Stimulated activated naive CD8-positive, alpha-beta T cell treated with anti-CD3 and anti-CD28 coated beads, Interleukin-15, Interleukin-2, amounts not matched to agents 100 ng/mL and 50 ng/mL, for 24 hours (primary cell): Measurements from ENCODE around the gene OR10W1.

Experiments used
- H3K27ac Mint-ChIP-seq: one replicate; pipeline ENCODE4 v1.8.0; 2021; ENCODE audit warnings: mild to moderate bottlenecking, mixed read lengths
- H3K27me3 Mint-ChIP-seq: one replicate; pipeline ENCODE4 v1.8.0; 2021; ENCODE audit warnings: mixed read lengths
- H3K36me3 Mint-ChIP-seq: one replicate; pipeline ENCODE4 v1.8.0; 2021; ENCODE audit warnings: low read depth, mixed read lengths
- H3K4me1 Mint-ChIP-seq: one replicate; pipeline ENCODE4 v1.8.0; 2021; ENCODE audit warnings: low read depth, mixed read lengths
- H3K4me3 Mint-ChIP-seq: one replicate; pipeline ENCODE4 v1.8.0; 2021; ENCODE audit warnings: mild to moderate bottlenecking, mixed read lengths
- H3K9me3 Mint-ChIP-seq: one replicate; pipeline ENCODE4 v1.8.0; 2021; ENCODE audit warnings: mixed read lengths

Gene OR10W1, protein sequence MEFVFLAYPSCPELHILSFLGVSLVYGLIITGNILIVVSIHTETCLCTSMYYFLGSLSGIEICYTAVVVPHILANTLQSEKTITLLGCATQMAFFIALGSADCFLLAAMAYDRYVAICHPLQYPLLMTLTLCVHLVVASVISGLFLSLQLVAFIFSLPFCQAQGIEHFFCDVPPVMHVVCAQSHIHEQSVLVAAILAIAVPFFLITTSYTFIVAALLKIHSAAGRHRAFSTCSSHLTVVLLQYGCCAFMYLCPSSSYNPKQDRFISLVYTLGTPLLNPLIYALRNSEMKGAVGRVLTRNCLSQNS

DNA sequence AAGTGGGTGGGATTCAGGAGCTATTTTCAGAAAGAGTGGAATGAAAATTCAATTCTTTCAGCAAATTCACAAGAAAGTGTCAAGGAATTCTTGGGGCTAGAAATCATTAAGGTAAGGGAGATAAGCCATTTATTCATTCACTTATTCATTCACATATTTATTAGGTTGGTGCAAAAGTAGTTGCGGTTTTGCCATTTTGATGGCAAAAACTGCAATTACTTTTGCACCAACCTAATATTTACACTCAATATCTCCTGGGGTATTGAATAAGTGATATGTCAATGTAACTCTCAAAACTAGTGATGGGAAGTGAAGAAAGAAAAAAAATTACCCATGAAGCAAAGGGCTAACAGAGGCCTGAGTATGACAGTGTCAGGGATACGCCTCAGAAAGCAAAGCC, at the start of gene OR10W1:
TSS of gene OR10W1 (minus strand) at position 119 of the 400 bp plus-strand sequence. CDS start 402 bp downstream, outside the sequence.
- Mint-ChIP-seq H3K27ac (no peak within 1 kb of the TSS), H3K36me3 (no peaks in the 10 kb centered on the region), H3K27me3 (peaks cover 14% of the 10 kb centered on the region), H3K4me1 (no peaks in the 10 kb centered on the region), H3K4me3 (no peak within 1 kb of the TSS), H3K9me3 (no peaks in the 10 kb centered on the region)

DNA sequence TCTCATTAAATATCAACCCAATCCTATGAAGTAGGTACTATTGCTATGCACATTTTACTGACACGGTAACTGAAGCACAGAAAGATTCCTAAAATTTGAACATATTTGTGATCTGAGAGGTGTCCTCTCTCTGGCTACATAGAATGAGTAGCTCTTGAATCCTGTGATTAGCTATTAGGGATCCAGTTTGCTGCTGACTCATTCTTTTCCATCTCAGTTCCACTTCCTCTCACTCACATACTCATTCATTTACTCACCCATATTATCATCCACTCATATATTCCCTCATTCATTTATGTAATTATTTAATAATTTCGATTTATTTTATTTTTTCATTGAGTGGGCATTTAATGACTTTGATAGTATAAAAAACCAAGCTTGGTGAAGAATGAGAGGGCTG, 48.1 kb upstream of the OR10W1 start:
- peaks cover 5% of the 10 kb centered on the region for H3K9me3 Mint-ChIP-seq
- H3K4me3 Mint-ChIP-seq = no peak overlapping the region
- no peak overlapping the region for H3K27ac Mint-ChIP-seq
- H3K27me3 Mint-ChIP-seq = peaks cover 22% of the 10 kb centered on the region
- no peaks in the 10 kb centered on the region for H3K36me3 Mint-ChIP-seq
- no peaks in the 10 kb centered on the region for H3K4me1 Mint-ChIP-seq

DNA sequence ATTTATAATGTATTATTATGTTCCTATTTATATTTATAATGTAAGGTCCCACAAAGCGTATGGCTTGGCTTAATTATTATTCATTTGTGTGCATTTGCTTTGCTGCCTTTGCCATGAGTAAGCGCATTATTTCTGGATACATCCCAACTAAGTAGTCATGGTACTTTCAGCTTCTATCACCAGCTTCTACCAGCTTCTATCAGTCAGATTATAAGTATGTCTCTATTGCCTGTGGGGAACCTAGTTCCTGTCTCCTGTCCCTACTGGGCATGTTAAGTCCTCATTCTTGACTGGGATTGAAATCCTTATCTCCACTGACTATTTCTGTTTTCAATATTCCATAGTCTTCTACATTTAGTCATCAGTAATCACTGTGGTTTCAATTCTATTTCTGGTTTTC, 33.5 kb upstream of the OR10W1 start:
- no peak overlapping the region for H3K27ac Mint-ChIP-seq
- H3K27me3 Mint-ChIP-seq = no peaks in the 10 kb centered on the region
- H3K4me3 Mint-ChIP-seq = no peak overlapping the region

DNA sequence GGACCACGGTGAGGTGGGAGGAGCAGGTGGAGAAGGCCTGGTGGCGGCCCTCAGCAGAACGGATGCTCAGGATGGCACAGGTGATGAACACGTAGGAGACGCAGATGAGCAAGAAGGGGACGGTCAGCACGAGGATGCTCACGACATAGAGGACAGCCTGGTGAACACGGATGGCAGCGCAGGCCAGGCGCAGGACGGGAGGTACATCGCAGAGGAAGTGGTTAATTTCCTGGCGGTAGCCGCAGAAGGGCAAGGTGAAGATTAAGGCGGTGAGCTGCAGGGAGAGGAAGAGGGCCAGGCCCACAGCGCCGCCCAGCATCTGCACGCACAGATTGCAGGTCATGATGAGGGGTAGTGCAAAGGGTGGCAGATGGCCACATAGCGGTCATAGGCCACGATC, 24.0 kb upstream of the OR10W1 start:
- H3K9me3 Mint-ChIP-seq = peaks cover 7% of the 10 kb centered on the region

More for the DNA sequence above, 33.5 kb upstream of the OR10W1 start:
- H3K4me1 Mint-ChIP-seq = no peaks in the 10 kb centered on the region
- no peaks in the 10 kb centered on the region for H3K9me3 Mint-ChIP-seq
- H3K36me3 Mint-ChIP-seq = no peaks in the 10 kb centered on the region

DNA sequence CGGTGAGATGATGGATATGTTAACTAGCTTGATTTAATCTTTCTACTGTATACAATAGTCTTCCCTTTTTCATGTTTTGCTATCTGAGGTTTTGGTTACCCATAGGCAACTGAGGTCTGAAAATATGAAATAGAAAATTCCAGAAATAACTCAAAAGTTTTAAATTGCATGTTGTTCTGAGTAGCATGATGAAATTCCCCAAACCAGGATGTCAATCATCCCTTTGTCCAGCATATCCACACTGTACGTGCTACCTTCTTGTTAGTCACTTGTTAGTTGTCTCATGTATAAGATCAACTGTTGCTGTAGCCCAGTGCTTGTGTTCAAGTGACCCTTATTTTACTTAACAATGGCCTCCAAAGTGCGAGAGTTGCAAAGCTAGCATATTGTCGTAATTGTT, 21.2 kb upstream of the OR10W1 start:
- Mint-ChIP-seq H3K4me1 (no peaks in the 10 kb centered on the region), H3K4me3 (no peak overlapping the region), H3K27me3 (peaks cover 11% of the 10 kb centered on the region), H3K36me3 (no peaks in the 10 kb centered on the region), H3K27ac (no peak overlapping the region), H3K9me3 (peaks cover 7% of the 10 kb centered on the region)

More for the DNA sequence above, 24.0 kb upstream of the OR10W1 start:
- Mint-ChIP-seq H3K36me3 (no peaks in the 10 kb centered on the region), H3K4me3 (no peak overlapping the region), H3K27ac (no peak overlapping the region), H3K4me1 (no peaks in the 10 kb centered on the region), H3K27me3 (peaks cover 8% of the 10 kb centered on the region)

DNA sequence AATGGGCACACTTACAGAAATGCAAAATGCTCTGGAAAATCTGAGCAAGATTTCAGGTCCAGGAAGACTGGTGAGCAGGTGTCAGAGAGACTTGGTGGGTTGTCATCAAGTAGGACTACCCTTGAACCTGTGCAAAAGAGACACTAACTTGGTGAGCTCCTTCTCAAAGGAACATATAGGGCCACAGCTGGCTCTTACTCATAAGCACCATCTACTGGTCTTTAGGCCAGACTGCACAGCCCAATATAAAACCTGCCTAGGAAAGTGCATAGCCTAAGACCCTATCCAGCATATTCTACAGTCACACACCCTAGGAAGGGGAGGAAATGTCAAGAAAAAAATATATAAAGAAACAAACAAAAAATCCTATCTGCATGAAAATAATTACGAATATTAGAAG, 18.2 kb upstream of the OR10W1 start:
- no peaks in the 10 kb centered on the region for H3K4me1 Mint-ChIP-seq
- no peak overlapping the region for H3K27ac Mint-ChIP-seq
- H3K27me3 Mint-ChIP-seq = peaks cover 12% of the 10 kb centered on the region
- H3K9me3 Mint-ChIP-seq = no peaks in the 10 kb centered on the region
- H3K4me3 Mint-ChIP-seq = no peak overlapping the region
- H3K36me3 Mint-ChIP-seq = no peaks in the 10 kb centered on the region

DNA sequence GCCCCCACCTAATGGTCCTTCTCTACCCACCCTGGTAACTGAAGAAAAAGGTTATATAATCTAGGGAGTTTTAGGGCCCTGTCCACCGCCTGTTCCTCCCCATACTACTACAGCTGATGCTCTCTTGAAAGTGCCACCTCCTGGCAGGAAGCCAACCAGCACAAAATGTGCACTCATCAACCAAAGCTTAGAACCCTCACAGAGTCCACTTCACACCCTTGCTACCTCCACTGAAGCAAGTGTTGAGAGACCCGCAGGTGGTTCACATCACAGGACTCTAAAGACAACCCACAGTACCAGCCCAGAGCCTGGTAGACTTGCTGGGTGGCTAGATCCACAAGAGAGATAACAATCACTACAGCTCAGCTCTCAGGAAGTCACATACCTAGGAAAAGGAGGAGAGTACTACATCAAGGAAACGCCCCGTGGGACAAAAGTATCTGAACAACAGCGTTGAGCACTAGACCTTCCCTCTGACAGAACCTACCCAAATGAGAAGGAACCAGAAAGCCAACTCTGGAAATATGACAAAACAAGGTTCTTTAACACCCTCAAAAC, 17.5 kb upstream of the OR10W1 start:
- no peaks in the 10 kb centered on the region for H3K36me3 Mint-ChIP-seq
- no peaks in the 10 kb centered on the region for H3K9me3 Mint-ChIP-seq
- no peaks in the 10 kb centered on the region for H3K4me1 Mint-ChIP-seq
- H3K4me3 Mint-ChIP-seq = no peak overlapping the region
- peaks cover 15% of the 10 kb centered on the region for H3K27me3 Mint-ChIP-seq
- no peak overlapping the region for H3K27ac Mint-ChIP-seq

DNA sequence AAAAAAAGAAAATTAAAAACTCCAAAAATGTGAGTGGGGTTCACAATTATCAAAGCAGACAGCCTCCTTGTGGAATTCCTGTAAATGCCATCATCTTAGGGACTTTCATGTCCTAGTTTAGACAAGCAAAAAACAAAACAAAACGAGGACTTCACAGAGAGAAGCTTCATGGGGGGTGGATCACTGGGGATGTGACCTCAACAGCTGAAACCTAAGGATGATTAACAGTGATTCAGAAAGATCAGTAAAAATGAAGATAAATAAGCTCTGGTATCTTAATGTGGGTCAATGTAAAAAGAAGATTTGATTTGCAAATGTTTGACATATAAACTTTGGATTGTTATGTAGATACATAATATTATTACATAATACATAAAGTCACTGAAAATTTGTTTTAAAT, 8.1 kb upstream of the OR10W1 start:
- no peak overlapping the region for H3K27ac Mint-ChIP-seq
- no peaks in the 10 kb centered on the region for H3K36me3 Mint-ChIP-seq
- no peak overlapping the region for H3K4me3 Mint-ChIP-seq
- no peaks in the 10 kb centered on the region for H3K9me3 Mint-ChIP-seq
- peaks cover 7% of the 10 kb centered on the region for H3K27me3 Mint-ChIP-seq
- no peaks in the 10 kb centered on the region for H3K4me1 Mint-ChIP-seq

DNA sequence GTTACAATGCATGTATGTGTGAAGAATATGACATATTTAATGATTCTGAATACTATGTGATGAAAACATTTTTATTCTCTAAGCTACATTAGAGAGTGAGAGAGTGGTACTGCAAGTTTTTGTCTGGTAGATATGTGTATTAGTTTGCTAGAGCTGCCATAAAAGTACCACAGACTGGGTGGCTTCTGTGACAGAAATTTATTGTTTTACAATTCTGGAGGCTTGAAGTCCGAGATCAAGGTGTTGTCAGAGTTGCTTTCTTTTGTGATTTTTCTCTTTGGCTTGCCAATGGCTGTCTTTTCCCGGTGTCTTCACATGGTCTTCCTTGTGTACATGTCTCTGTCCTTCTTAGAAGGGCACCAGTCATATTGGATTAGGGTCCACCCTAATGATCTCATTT, 6.9 kb upstream of the OR10W1 start:
- no peak overlapping the region for H3K27ac Mint-ChIP-seq
- no peaks in the 10 kb centered on the region for H3K9me3 Mint-ChIP-seq
- H3K4me3 Mint-ChIP-seq = no peak overlapping the region
- H3K4me1 Mint-ChIP-seq = no peaks in the 10 kb centered on the region
- peaks cover 5% of the 10 kb centered on the region for H3K27me3 Mint-ChIP-seq
- H3K36me3 Mint-ChIP-seq = no peaks in the 10 kb centered on the region

DNA sequence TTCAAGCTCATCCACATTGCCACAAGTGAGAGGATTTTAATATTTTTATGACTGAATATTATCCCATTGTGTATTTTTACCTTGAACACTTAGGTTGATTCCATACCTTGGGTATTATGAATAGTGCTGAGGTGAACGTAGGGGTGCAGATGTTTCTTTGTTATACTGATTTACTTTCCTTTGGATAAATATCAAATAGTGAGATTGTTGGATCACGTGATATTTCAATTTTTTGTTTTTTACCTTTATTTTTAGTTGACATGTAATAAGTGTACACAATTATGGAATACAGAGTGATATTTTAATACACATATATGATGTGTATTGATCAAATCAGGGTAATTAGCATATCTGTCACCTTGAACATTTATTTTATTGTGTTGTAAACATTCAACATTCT, 8.1 kb downstream of the OR10W1 start:
- Mint-ChIP-seq H3K9me3 (peaks cover 12% of the 10 kb centered on the region), H3K27me3 (peaks cover 21% of the 10 kb centered on the region), H3K27ac (no peak overlapping the region), H3K4me3 (no peak overlapping the region), H3K36me3 (no peaks in the 10 kb centered on the region), H3K4me1 (no peaks in the 10 kb centered on the region)

DNA sequence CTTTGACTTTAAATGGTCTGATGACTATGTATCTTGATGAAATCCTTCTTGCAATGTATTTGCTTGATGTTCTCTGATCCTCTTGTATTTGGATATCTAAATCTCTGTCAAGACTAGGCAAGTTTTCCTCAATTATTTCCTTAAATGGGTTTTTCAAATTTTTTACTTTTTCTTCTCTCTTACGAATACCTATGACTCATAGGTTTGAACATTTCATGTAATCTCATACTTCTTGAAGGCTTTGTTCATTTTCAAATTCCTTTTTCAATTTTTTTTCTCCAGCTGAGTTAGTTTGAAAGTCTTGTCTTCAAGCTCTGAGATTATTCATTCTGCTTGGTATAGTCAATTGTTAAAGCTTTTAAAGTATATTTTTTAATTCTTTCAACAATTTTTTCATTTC, 13.1 kb downstream of the OR10W1 start:
- Mint-ChIP-seq H3K36me3 (no peaks in the 10 kb centered on the region), H3K27ac (no peak overlapping the region), H3K27me3 (no peaks in the 10 kb centered on the region), H3K4me3 (no peak overlapping the region), H3K9me3 (peaks cover 24% of the 10 kb centered on the region), H3K4me1 (no peaks in the 10 kb centered on the region)

DNA sequence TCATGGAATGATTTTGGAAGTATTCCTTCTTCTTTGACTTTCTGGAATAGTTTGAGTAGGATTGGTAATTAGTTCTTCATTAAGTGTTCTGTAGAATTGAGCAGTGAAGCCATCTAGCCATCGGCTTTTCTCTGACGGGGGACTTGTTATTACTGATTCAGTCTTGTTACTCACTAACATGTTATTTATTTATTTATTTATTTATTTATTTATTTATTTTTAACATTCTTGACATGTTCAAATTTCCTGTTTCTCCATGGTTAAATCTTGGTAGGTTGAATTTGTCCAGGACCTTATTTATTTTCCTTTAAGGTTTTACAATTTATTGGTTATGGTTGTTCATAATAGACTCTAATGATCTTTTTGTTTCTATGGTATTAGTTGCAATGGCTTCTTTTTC, 24.1 kb downstream of the OR10W1 start:
- Mint-ChIP-seq H3K4me1 (no peaks in the 10 kb centered on the region), H3K36me3 (no peaks in the 10 kb centered on the region)

DNA sequence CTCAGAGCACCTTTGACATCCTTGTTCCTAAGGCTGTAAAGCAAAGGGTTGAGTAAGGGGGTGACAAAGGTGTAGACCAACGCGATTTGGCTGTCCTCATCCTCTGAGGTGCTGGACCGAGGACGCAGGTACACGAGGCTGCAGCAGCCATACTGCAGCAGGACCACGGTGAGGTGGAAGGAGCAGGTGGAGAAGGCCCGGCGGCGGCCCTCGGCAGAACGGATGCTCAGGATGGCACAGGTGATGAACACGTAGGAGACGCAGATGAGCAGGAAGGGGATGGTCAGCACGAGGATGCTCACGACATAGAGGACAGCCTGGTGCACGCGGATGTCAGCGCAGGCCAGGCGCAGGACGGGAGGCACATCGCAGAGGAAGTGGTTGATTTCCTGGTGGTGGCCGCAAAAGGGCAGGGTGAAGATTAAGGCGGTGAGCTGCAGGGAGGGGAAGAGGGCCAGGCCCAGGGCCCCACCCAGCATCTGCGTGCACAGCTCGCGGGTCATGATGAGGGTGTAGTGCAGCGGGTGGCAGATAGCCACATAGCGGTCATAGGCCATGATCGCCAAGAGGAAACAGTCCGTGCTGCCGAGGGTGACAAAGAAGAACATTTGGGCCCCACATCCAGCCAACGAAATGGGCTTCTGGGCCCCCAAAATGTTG, 40.0 kb downstream of the OR10W1 start:
- Mint-ChIP-seq H3K4me1 (no peaks in the 10 kb centered on the region), H3K9me3 (peaks cover 3% of the 10 kb centered on the region), H3K36me3 (no peaks in the 10 kb centered on the region), H3K4me3 (no peak overlapping the region), H3K27me3 (peaks cover 10% of the 10 kb centered on the region), H3K27ac (no peak overlapping the region)

More for the DNA sequence above, 24.1 kb downstream of the OR10W1 start:
- H3K27me3 Mint-ChIP-seq = peaks cover 29% of the 10 kb centered on the region
- peaks cover 9% of the 10 kb centered on the region for H3K9me3 Mint-ChIP-seq
- no peak overlapping the region for H3K4me3 Mint-ChIP-seq
- H3K27ac Mint-ChIP-seq = no peak overlapping the region

DNA sequence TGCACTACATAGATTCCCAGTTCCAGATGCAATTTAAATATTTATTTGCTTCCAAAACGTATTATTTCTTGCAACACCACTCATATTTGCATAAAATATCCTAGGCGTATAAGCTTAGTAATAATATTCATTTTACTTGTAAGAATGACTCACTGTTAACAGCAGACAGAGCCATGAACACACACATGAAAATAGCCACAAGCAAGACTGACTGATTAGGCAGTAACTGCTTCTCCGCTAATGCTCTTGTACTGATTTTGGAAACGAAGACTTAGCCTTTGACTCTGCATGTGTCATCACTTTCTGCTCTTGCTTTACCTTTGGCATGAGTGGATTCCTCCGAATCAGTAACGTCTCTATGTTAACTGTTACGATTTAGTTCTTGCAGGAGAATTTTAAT, 45.3 kb downstream of the OR10W1 start:
- Mint-ChIP-seq H3K4me1 (no peaks in the 10 kb centered on the region), H3K27me3 (peaks cover 11% of the 10 kb centered on the region), H3K9me3 (no peaks in the 10 kb centered on the region), H3K36me3 (no peaks in the 10 kb centered on the region), H3K27ac (no peak overlapping the region), H3K4me3 (no peak overlapping the region)
